Caco-2 (cell line): ENCODE measurements around the gene VN1R5. TPM values are rescaled to one million over a fixed set of nuclear protein-coding genes. Genes with fewer than 3 reads are reported as not detected.

ENCODE experiments used
- BruUV-seq: library from RNA; stranded (reverse); fragments of 400-500 nt; replicated peaks from 2 replicates; lab custom pipeline; 2021; lab: Mats Ljungman, UMichigan
- CTCF ChIA-PET: fragments of 300-600 bp; sonication (Branson Sonifier 250); formaldehyde crosslinking; loops from one replicate; lab custom pipeline; 2022; ENCODE audit warnings: antibody characterized with exemption; lab: Charles Lee
- POLR2A ChIA-PET: fragments of 300-600 bp; sonication (Branson Sonifier 250); formaldehyde crosslinking; loops from one replicate; lab custom pipeline; 2022; ENCODE audit warnings: antibody characterized with exemption; lab: Charles Lee
- DNase-seq, 2 experiments: peaks; one replicate each; pipeline versions ENCODE4 v3.0.0 to v3.0.0-alpha.2; 2020 to 2022
- H3K27me3 ChIP-seq: replicated peaks from 2 replicates; pipeline ENCODE4 v1.6.0; 2011; ENCODE audit warnings: low read length; ENCODE audit not compliant: control insufficient read depth, insufficient read depth
- H3K36me3 ChIP-seq: 2 replicates; pipeline ENCODE4 v1.5.1; 2011; ENCODE audit warnings: low read length; ENCODE audit not compliant: control insufficient read depth, insufficient read depth
- H3K4me1 ChIP-seq: fragments of 250-450 bp; sonication (Bioruptor Pico); 2 replicates; pipeline ENCODE4 v1.5.1; 2020; ENCODE audit warnings: mild to moderate bottlenecking
- H3K4me3 ChIP-seq: 2 replicates; pipeline ENCODE4 v1.5.1; 2011; ENCODE audit warnings: low read depth, mild to moderate bottlenecking, control low read depth, low read length
- H3K9me3 ChIP-seq: fragments of 250-450 bp; sonication (Bioruptor Pico); 2 replicates; pipeline ENCODE4 v1.5.1; 2020; ENCODE audit warnings: mild to moderate bottlenecking, moderate library complexity
- H3K27ac Mint-ChIP-seq: one replicate; pipeline ENCODE4 v1.8.0; 2022; ENCODE audit warnings: mixed read lengths; ENCODE audit not compliant: unreplicated experiment
- H3K27me3 Mint-ChIP-seq: one replicate; pipeline ENCODE4 v1.8.0; 2022; ENCODE audit warnings: mixed read lengths; ENCODE audit not compliant: insufficient read depth, unreplicated experiment
- H3K36me3 Mint-ChIP-seq: one replicate; pipeline ENCODE4 v1.8.0; 2022; ENCODE audit warnings: mild to moderate bottlenecking, mixed read lengths; ENCODE audit not compliant: insufficient read depth, unreplicated experiment
- H3K4me1 Mint-ChIP-seq: one replicate; pipeline ENCODE4 v1.8.0; 2022; ENCODE audit warnings: low read depth, mixed read lengths; ENCODE audit not compliant: unreplicated experiment
- H3K4me3 Mint-ChIP-seq: one replicate; pipeline ENCODE4 v1.8.0; 2022; ENCODE audit warnings: mild to moderate bottlenecking, moderate library complexity, mixed read lengths; ENCODE audit not compliant: unreplicated experiment
- H3K9me3 Mint-ChIP-seq: one replicate; pipeline ENCODE4 v1.8.0; 2022; ENCODE audit warnings: mixed read lengths; ENCODE audit not compliant: unreplicated experiment
- CTCF ChIP-seq, 2 experiments: fragments of 200-600 bp in 1 of 2; IDR thresholded peaks; 1 replicate in 1 of 2; 2 replicates in 1 of 2; pipeline versions ENCODE4 v1.5.1 to v1.8.0; 2011 to 2022; ENCODE audit warnings: antibody characterized with exemption in 1 of 2, control low read depth in 1 of 2, inconsistent platforms in 1 of 2, low read depth in 1 of 2, low read length in 1 of 2, mild to moderate bottlenecking in 1 of 2, moderate library complexity in 1 of 2; ENCODE audit not compliant: insufficient read depth in 1 of 2, severe bottlenecking in 1 of 2, unreplicated experiment in 1 of 2
- intact Hi-C: fragments of 100-400 bp; cut with micrococcal nuclease; formaldehyde crosslinking; loops from one replicate; pipeline ENCODE4 v1.10.0; 2022; ENCODE audit not compliant: unreplicated experiment
- total RNA-seq: library from RNA; stranded (reverse); gene quantifications from 2 replicates; pipeline ENCODE4 v1.2.3, GENCODE V29; 2022

Gene VN1R5
- total RNA-seq, 1 experiment from 2014 or later = not detected

DNA sequence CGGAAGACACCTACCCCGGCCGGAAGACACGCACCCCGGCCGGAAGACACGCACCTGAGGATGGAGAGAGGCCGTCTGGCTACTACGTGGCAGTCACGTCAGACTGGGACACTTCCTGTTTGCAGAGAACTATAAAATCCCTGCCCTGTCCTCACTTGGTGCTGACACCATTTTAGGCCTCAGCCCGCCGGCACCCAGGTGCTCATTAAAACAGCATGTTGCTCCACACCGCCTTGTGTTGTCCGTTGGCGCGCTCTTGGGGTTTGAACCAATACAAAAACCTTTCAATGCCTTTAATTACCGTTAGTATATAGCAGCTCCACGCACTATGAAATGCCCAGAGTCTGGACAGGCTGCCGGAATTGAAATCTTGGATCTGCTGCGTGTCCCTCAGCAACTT, 34.7 kb downstream of the VN1R5 start:
- Mint-ChIP-seq H3K4me1 (no peaks in the 10 kb centered on the region), H3K27ac (no peak overlapping the region), H3K4me3 (no peak overlapping the region), H3K36me3 (no peaks in the 10 kb centered on the region), H3K27me3 (no peaks in the 10 kb centered on the region), H3K9me3 (peaks cover 33% of the 10 kb centered on the region)
- no peaks in the 10 kb centered on the region for H3K9me3 ChIP-seq
- no peak for DNase-seq
- POLR2A ChIA-PET = no interaction called here
- TF ChIP-seq CTCF (IDR thresholded peaks at IDR 0.05; ENCODE audit: insufficient read depth in 1 of 2, low read depth in 1 of 2, low read length in 1 of 2, severe bottlenecking in 1 of 2, unreplicated experiment in 1 of 2) = no peak
- no peak overlapping the region for H3K4me3 ChIP-seq
- no peaks in the 10 kb centered on the region for H3K4me1 ChIP-seq
- H3K27me3 ChIP-seq = no peaks in the 10 kb centered on the region
- intact Hi-C loops = no loop called here
- no TSS peak for BruUV-seq
- H3K36me3 ChIP-seq = no peaks in the 10 kb centered on the region
- CTCF ChIA-PET = no interaction called here

DNA sequence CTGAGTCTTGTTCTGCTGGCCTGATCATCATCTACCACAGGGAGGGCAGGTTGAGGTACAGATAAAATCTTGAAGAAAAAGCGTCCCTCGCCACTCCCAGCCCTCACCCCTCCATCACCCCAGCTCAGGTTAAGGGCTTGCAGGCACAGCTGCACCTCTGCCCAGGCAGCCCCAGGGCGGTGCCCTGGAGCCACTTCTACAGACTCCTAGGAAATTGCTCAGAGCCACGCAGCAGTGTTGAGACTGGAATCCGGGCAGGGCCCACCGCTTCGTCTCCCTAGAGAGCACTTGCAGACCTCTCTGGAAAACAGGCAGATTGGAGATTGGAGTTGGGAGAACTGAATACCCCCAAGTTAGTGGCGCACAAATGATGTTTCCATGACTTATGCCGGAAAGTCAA, 35.3 kb downstream of the VN1R5 start:
- Histone ChIP-seq H3K4me1 (no peaks in the 10 kb centered on the region), H3K36me3 (no peaks in the 10 kb centered on the region), H3K9me3 (no peaks in the 10 kb centered on the region), H3K27me3 (no peaks in the 10 kb centered on the region), H3K4me3 (no peak overlapping the region)
- no peak for TF ChIP-seq CTCF (IDR thresholded peaks at IDR 0.05; ENCODE audit: insufficient read depth in 1 of 2, low read depth in 1 of 2, low read length in 1 of 2, severe bottlenecking in 1 of 2, unreplicated experiment in 1 of 2)
- no TSS peak for BruUV-seq
- H3K36me3 Mint-ChIP-seq = no peaks in the 10 kb centered on the region
- peaks cover 27% of the 10 kb centered on the region for H3K9me3 Mint-ChIP-seq
- no peaks in the 10 kb centered on the region for H3K27me3 Mint-ChIP-seq
- H3K27ac Mint-ChIP-seq = no peak overlapping the region
- no peak for DNase-seq
- CTCF ChIA-PET = no interaction called here
- intact Hi-C loops = no loop called here
- POLR2A ChIA-PET = no interaction called here
- no peak overlapping the region for H3K4me3 Mint-ChIP-seq
- no peaks in the 10 kb centered on the region for H3K4me1 Mint-ChIP-seq

- H3K4me3 Mint-ChIP-seq = no peak overlapping the region
- Histone ChIP-seq H3K36me3 (no peaks in the 10 kb centered on the region), H3K4me3 (no peak overlapping the region), H3K4me1 (no peaks in the 10 kb centered on the region), H3K9me3 (no peaks in the 10 kb centered on the region), H3K27me3 (no peaks in the 10 kb centered on the region)
- ChIA-PET POLR2A (no interaction called here), CTCF (no interaction called here)
- BruUV-seq = no TSS peak
- H3K4me1 Mint-ChIP-seq = no peaks in the 10 kb centered on the region
- no peak overlapping the region for H3K27ac Mint-ChIP-seq
- TF ChIP-seq CTCF (IDR thresholded peaks at IDR 0.05; ENCODE audit: insufficient read depth in 1 of 2, low read depth in 1 of 2, low read length in 1 of 2, severe bottlenecking in 1 of 2, unreplicated experiment in 1 of 2) = no peak
- DNase-seq = no peak
- H3K9me3 Mint-ChIP-seq = peaks cover 25% of the 10 kb centered on the region
- H3K27me3 Mint-ChIP-seq = no peaks in the 10 kb centered on the region
- H3K36me3 Mint-ChIP-seq = no peaks in the 10 kb centered on the region
- intact Hi-C loops = no loop called here
Observed at GRCh38 chr1:247291833-247292561, 36.1 kb downstream of the VN1R5 start.
